Esophagus mucosa (tissue), 1 donor: ENCODE measurements around the gene CCDC171. TPM values are rescaled to one million over a fixed set of nuclear protein-coding genes. Genes with fewer than 3 reads are reported as not detected.

Experiments
- ATAC-seq: fragments of 200-7000 bp; cut with Tn5 transposase; one replicate; pipeline ENCODE4 v1.9.1; 2020
- total RNA-seq: library from RNA; stranded (reverse); gene quantifications from one replicate; pipeline ENCODE4 v1.2.4, GENCODE V29; 2023
- donor health status: DM: yes; HTN: yes; CAD: no.

Gene CCDC171
- total RNA-seq, 1 donor from 2014 or later: 1.4 TPM

DNA sequence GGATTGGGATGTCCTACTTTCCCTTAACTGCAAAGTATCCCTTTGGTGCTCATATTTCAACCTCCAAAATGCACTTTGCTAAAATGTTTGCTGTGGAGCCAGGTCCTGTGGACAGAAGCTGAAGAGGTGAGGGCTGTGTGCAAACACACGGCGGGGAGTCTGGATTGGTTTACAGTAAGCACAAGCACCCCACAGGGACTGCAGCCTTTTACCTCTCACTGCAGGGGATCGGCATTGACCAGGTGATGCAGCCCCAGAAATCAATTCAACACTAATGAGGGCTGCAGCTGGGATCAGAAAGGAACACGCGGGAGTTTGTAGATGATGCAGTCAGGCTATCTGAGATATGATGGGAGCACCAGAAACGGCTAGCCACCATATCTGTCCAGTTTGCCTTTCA, 450.9 kb downstream of the CCDC171 start:
- no peak for ATAC-seq

DNA sequence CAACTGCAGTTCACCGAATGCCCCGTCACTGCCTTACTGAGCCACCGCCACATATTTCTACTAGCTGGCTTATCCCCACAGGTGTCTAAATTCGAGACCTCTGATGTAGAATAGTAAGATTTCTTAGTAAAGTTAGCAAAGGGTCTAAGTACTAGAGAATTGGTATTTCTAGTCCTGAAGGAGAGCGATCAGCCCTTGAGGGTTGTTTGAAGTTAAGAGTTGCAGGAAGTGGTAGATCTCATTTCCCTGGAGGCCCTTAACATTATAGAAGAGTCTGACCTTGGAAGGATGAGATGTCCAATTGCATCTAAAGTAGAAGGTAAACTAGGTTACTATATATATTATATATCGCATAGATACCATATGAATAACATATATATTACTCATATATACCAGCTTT, 451.8 kb downstream of the CCDC171 start:
- no peak for ATAC-seq

DNA sequence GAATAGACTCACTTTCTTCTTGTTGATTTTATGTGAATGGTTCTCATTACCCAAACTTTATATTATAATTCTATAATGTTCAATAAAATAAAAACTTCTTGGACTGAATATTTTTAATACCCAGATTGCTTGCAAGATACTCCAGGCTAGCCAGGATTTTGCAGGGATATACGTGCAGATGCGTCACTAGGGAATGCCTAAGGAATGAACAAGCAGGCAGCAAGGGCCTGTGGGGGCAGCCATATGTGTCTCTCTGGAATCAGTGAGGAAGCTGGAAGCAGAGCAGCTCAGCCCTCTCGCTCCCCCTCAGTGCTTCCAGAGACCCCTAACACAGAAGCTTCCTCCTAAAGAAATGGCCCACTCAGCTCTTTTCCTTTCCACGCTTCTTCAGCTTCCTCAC, 457.4 kb downstream of the CCDC171 start:
- no peak for ATAC-seq

DNA sequence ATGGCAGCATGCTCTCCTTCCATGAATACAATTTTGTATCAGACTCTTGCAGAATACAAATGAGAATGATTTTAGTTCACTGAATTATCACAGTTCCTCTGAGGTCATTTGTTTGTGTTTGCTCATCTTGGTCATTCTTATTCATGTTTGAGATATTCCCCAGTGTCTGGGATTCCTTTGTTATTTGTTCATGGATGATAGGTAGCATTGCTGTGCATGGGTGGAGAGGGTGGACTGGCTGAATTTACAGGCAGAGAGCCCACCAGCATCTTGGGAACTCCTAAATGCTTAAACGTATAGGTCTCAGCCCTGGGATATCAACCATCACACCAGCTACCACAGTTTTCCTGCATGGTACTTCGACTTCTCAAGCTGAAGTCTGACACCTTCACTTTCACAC, 459.8 kb downstream of the CCDC171 start:
- no peak for ATAC-seq

DNA sequence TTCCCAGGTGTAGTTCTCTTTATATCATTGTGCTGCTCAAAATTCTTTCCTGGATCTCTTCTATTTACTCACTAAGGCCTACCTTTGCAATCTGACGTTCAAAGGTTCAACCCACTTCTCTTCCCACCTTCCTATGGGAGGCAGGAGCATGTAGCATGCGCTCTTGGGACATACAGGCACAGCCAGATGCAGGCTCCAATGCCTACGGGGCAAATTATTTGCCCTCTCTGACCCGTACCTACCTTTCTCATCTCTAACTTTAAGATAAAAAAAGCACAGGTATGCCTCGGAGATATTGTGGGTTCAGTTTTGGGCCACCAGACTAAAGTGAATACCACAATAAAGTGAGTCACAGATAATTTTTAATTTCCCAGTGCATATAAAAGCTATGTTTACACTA, 460.5 kb downstream of the CCDC171 start:
- ATAC-seq: no peak

DNA sequence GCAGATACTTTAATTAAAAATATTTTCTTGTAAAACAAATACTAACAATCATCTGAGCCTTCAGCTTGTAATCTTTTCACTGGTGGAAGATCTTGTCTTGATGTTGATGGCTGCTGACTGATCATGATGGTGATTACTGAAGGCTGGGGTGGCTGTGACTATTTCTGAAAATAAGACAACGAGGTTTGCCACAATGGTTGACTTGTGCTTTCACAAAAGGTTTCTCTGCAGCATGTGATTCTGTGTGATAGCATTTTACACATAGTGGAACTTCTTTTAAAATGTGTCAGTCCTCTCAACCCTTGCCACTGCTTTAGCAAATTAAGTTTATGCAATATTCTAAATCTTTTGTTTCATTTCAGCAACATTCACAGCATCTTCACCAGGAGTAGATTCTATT, 461.0 kb downstream of the CCDC171 start:
- no peak for ATAC-seq

DNA sequence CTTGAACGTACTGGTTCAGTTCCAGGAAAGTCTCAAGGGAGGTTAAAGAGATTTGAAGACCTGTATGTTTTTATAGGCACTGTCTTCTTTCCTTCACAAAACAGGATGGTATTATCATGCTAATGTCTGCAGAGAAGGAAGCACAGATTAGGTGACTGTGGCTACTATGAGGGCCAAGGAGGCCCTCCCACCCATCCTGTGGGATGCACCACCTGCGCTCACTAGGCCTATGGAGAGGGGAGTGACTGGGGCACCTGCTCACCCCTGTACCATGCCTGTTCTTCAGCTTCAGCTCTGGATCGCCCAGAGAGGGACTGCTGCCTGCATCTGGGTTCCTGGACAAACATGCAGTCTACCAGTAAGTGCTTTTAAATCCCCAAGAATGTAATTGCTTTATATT, 469.4 kb downstream of the CCDC171 start:
- no peak for ATAC-seq

DNA sequence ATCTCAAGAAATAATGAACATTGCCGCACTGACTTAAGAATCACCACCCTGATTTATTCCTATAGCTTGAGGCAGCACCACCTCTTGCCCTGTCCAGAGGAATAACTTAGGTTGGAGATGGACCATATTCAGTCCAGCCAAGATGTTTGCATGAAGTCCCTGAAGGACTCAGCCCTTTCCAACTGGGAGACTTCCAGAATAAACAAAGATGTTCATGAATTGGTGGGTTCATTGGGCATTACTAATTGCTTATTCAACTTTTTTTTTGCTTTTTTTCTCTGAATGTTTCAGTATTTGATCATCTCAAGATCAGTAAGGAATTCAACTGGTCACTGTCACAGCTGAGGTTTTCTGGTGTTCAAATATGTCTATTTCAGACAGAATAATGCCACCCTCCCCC, 470.6 kb downstream of the CCDC171 start:
- ATAC-seq: no peak

Other genes with a start within 250 kb of the CCDC171 start
- 26.2 TPM for gene TTC39B, start 245.8 kb upstream of the CCDC171 start, total RNA-seq
- 18.4 TPM for gene SNAPC3, start 130.2 kb upstream of the CCDC171 start, total RNA-seq
- 12.6 TPM for gene PSIP1, start 42.1 kb upstream of the CCDC171 start, total RNA-seq